CD4-positive, alpha-beta T cell treated with Interleukin-10 for 1 hour (primary cell): ENCODE measurements around the gene ADRA2C.

Source experiments
- DNase-seq: peaks from one replicate; pipeline ENCODE4 v3.0.0-alpha.2; 2020

The ADRA2C gene

DNA sequence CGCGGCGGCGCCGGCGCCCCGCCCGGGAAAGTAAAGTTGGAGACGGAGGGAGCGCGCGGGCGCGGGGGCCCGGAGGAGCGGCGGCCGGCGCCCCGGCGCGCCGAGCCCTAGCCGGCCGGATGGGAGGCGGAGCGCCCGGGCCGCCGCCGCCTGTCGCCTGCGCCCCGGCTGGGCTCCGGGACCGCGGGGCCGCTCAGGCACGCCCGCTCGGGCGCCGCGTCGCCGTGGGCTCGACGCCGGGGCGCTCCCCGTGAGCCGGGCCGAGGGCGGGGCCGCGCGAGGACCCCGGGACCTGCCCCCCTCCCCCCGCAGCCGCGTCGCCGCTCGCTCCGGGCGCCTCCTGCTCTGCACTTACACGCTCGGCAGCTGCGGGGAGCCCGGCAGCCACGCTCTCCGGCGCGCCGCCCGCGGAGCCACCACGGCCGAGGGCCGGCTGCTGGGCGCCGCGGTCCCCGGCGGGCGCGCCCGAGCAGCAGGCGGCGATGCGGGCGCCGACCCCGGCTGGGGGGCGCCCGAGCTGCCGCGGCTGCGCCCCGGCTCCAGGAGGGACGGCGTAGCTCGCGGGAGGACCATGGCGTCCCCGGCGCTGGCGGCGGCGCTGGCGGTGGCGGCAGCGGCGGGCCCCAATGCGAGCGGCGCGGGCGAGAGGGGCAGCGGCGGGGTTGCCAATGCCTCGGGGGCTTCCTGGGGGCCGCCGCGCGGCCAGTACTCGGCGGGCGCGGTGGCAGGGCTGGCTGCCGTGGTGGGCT, at the start of gene ADRA2C:
Gene ADRA2C (plus strand): TSS at position 350 of the 749 bp plus-strand sequence. CDS start 222 bp downstream, at position 572.
- DNase-seq, result no peak

DNA sequence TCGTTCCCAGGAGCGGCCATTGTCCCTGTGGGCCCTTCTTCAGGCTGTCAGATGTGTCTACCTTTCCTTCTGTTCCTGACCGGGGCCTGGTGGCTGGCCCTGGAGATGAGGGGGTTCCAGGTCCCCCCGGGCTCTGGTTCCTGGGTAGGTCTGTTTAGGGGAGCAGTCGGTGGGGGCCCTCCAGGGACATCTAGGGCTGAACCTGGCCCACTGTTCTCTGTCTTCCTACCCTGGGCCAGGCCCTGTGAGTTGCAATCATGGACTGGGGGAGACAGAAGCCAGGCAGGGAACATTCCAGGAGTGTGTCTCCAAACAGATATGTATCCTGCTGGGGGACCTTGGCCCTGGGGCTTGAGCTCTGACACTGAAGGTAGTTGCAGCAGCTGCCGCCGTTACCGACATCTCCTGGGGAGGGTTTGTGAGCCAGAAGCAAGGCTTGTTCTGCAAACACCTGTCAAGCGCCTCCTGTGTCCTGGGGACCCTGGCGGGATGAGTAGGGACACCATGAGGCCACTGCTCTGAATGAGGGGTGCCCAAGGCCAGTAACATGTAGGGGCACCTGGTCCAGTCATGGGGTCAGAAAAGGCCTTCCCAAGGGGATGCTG, 49.5 kb upstream of the ADRA2C start:
- no peak for DNase-seq

DNA sequence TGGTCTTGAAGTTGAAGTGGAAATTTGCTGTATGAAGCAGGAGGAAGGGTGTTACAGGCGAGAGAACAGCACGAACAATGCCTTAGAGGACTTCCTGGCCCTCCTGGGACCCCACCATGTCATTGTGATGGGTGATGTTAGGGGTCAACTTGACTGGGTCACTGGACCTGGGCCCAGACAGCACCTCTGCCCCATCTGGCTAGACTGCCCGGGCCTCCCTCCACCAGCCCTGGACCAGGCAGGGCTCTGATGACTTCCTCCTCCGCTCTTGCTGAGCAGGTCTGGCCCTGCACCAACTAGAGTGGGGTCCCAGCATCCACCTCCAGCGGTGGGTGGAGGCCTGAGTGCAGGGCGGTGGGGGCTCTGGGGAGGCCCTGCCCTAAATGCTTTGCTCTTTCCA, 48.9 kb upstream of the ADRA2C start:
- no peak for DNase-seq

DNA sequence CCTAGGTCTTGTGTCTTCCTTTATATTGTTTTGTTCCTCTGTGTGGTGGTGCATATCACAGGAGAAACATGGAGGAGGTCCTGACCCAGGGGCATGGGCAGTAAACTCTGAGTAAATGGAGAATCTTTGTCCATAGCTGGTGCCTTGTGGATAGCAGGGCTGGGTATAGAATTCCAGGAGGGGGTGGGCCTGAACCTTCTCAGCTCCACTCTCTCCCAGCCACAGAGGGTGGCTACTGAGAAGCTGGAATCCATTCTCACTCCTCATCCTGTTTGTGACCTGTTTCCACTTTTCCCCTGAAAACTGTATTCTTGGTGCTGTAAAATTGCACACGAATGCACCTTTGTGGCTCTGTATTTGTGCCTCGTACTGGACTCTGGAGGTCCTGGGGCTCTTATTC, 47.7 kb upstream of the ADRA2C start:
- DNase-seq, result no peak

DNA sequence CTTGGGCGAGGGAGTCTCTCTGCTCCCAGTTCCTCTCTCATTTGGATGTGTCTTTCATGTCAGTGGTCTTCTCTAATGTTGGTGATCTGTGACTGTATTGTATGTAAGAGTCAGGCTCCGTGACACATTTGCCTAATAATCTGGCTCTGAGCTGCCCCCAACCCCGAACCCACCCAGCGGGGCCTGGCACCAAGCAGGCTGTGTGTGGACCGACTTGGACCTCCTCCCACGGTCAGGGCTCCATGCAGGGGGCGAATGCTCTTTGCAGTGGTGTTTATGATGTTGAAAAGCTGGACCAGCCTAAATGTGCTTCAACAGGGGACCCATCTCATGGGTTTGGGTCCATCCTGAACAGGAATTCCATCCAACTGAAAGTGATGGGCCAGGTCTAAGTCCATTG, 47.0 kb upstream of the ADRA2C start:
- DNase-seq, result no peak

DNA sequence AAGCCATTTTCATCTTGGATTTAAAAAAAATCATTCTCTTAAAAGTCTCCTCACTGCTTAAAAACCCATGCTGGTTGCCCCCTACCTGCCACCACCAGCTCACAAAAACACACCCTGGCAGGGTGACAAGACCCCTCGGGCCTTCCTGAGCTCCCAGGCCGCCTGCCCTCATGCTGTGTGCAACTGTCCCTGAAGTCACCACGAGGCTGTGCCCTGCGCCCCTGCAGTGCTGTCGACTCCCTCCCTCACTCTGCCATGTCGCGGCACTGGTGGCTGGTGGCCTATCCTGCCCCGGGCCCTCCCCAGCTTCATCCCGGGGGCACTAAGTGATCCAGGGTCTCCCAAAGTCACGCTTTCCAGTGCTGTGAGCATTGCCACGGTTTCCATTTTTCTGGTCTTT, 46.3 kb upstream of the ADRA2C start:
- DNase-seq, result no peak

DNA sequence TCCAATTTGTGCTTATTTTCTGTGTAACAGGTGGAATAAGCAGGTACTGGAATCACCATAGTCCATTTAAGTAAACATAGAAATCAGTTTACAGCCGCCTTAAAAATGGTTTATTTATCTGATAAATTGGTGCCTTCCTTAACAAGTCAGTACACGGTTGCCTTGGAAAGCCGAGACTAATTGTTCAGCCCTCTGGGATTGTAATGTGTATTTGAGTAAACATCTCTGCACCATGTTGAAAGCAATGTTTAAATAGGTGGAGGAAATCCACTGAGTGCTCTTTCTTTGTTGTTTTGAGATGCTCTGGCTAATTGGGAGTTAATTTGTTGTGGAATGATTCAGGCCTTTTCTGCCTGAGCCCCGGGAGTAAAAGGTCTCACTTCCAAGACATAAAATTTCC, 45.7 kb upstream of the ADRA2C start:
- DNase-seq, result no peak

DNA sequence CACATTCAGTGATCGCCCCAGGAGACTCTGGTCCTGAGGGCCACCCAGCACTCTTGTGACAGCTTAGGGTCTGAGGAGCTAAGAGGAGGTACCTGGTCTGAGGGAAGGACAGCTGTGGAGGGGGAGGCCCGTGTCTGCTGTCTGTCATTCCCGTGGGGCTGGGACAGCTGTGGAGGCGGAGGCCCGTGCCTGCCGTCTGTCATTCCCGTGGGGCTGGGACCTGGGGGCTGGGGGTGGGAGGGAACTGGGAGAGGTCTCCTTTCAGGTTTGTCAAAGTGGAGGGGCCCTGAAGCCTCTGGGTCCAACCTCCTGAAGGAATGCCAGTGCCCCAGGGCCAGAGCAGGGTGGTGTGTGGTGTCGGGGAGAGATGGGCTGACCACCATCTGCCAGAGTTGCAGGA, 45.0 kb upstream of the ADRA2C start:
- DNase-seq, result no peak

DNA sequence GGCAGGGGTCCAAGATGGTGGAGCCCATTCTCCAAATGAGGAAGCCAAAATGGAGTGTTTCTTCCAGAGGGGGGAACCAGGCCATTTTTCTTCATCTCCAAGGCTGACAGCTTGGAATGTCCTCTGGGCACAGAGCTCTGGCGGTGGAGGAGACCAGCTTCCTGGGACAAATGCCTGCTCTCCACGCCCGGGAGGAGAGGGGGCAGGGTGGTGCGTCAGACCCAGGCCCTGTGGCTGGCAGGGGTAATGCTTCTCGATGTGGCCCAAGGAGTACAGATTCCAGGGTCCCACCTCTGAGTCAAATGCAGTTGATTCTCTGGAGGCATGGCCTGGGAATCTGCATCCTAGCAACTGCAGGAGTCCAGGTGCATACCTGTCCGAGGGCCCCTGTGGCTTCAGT, 44.6 kb upstream of the ADRA2C start:
- DNase-seq, result no peak

DNA sequence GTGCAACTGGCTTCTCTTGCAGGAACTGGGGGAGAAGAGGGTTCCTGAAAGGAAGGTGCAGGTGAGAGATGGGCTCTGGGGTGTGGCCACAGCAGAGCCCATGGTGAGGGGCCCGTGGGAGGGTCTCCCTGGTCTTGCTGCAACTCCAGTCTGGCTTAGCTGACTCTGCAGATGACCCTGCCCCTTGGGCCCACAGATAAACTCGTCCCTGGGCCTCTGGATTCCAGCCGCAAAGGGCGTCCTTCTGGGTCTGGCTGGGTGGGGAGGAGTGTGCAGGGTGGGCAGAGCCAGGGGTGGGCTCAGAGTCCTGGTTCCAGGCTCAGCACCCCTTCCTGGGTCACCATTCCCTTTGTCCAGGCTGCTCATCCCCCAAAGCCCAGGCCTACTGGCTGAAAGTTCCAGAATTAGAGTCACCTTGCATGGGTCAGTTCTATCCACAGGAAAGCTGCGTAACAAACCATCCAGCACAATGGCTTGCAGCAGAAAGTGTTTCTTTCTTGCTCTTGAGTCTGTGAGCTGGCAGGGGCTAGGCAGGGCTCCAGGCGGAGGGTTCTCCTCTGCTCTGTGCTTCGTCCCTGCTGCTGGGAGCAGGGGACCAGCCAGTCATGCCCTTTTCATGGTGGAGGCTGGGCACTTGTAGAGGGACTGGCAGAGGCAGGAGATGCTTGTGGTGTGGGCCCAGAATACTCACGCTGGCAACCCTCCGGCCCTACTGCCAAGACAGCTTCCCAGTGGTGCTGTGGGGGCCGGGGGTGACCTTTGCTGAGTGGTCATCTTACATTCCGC, 43.5 kb upstream of the ADRA2C start:
- no peak for DNase-seq

DNA sequence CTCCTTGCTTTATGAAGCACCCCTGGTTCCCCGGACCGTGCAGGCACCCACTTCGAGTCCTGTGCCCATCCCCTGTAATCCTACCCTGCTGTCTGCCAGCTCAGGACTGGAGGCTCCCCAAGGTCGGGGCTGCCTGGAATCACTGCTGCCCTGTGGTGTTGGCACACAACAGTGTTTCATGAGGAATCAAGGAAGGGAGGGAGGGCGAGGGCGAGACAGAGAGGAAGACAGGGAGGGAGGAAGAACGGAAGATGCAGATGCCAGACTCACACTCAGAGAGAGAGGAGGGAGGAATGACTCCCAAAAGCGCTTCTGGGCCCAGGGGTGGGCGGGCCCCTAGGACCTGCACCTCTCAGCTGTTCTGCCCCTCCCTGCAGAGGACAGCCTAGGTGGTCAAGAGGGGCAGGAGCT, 42.9 kb upstream of the ADRA2C start:
- no peak for DNase-seq

DNA sequence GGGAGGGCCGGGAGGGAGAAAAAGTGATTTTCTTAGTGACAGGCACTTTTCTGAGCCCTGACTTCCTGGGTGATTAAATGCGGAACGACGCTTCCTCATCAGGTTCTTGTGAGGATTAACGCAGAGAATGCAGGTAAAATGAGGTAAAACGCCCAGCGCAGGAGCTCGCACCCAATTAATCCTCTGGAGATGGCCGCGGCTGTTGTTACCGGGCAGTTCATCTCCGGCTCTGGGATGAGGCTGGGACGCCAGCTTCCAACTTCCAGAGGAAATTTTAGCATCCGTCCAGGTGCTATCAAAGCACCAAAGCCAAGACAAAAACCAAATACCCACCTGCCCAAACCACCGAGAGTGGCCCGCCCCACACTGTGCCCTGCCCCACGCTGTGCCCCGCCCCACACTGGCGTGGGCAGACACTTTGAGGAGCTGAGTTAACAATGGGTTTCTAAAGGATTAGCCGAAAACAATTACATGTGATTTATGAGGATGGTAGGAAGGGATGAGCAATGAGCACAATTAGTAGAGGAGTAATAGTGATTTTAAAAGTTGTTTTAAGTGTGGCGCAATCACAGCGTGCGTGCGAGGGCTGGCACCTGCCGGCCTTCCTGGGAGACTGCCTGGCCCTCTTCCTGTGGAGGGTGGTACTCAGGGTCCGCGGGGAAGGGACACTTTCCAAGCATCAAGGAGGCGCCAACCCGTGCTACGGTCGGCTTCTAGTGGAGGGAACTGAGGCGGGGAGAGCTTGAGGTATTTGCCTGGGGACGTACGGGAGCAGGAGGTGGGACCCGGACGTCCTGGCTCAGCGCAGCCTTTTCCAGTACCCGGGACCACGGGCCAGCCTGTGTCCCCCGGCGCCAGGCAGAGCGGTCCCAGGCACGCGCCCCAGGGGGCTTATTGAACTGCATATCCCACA, 41.6 kb upstream of the ADRA2C start:
- no peak for DNase-seq

DNA sequence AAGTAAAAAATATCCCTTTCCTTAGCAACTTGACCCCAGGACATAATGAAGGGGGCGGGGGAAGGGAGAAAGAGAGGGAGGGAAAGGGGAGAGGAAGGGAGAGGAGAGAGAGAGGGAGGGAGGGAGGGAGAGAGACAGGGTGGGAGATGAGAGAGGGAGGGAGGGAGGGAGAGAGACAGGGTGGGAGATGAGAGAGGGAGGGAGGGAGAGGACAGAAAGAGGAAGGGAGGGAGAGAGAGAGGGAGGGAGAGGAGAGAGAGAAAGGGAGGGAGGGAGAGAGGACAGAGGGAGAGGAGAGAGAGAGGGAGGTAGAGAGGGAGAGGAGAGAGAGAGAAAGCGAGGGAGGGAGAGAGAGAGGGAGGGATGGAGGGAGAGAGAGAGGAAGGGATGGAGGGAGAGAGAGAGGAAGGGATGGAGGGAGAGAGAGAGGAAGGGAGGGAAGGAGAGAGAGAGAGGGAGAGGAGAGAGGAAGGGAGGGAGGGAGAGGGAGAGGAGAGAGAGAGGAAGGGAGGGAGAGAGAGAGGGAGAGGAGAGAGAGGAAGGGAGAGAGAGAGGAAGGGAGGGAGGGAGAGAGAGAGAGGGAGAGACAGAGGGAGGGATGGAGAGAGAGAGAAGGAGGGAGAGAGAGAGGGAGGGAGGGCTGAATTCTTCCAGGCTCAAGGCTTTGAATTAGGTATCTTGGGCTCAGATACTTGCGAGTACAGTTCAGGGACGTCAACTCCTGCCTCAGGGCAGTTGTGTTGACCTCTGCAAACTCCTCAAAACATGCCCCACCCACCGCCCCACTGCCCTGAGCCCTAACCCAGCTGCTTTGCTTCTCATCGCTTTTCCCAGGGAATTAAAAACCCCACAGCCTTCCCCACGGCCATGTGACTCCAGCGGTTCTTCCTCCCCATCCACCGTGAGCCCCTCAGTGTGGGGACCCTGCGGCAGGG, 40.0 kb upstream of the ADRA2C start:
- DNase-seq, result no peak

DNA sequence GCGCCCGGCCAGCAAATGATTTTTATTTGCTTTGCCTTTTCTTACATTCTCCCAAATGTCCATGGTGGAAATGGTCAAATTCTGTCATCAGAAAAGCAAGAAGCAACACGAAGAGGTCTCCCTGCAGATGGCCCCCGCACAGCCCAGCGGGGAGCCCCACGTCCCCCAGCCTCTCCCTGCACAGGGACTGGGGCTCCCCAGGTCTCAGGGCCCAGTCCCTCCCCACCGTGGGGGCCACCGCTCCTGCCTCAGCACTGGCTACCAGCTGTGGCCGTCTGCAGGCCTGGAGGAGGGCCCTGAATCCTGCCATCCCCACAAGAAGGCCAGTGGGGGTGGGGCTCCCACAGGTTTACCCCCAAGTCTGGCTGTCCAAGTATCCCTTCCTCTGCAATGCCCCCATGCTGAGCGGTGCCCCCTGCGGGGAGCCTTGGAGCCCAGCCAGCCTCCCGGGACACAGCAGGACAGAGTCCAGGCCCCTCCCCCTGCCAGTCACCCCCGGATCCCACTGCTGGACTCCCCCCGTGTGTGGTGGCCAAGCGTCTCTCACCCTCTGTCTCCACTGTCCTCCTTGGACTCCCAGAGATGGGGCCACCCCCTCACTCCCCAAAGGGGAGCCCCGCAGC, 38.2 kb upstream of the ADRA2C start:
- DNase-seq, result no peak

DNA sequence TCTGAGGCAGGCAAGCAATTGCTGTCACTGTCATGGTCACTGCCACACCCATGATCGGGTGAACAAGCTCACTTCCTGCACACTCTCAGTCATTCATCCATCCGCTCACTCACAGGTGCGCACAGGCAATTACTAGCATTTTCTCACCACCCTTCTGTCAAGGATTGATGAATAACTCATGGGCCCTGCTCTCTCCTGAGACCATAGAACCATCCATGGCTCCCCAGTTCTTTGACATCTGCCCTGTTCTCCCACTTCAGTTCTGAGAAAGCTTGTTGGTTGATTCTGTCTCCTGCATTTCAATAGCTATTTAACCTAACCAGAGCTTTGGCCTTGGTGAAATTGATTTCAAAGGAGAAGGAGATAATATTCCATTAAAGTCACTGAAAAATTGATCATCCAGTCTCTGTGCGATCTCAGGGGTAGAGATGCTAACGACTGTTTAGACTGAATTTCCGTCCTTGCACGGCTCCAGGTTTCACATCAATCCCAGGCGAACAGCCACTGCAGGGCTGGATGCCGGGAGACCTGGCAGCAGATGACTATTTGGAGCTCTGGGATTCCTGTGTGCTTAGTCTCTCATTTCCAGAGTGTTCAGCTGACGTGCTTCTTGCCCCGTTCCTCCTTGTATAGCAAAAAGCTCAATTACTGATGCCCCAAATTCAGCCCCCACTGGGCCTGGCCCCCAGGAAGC, 36.9 kb upstream of the ADRA2C start:
- no peak for DNase-seq

DNA sequence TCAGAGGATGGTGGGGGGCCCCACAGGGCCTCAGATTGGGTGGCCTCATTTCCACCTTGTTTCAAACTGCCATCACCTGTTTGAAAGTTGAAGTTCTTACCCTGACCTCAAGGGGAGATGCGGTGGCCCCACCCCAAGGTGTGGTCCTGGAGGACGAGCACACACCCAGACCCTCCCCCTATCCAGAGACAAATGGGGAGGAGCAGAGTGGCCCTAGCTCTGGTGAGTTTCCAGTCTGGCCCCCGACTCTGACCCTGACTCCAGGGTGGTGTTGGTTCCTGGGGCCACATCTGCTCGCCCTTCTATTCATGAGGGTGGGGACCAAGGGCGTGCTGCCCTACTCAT, 36.3 kb upstream of the ADRA2C start:
- no peak for DNase-seq

DNA sequence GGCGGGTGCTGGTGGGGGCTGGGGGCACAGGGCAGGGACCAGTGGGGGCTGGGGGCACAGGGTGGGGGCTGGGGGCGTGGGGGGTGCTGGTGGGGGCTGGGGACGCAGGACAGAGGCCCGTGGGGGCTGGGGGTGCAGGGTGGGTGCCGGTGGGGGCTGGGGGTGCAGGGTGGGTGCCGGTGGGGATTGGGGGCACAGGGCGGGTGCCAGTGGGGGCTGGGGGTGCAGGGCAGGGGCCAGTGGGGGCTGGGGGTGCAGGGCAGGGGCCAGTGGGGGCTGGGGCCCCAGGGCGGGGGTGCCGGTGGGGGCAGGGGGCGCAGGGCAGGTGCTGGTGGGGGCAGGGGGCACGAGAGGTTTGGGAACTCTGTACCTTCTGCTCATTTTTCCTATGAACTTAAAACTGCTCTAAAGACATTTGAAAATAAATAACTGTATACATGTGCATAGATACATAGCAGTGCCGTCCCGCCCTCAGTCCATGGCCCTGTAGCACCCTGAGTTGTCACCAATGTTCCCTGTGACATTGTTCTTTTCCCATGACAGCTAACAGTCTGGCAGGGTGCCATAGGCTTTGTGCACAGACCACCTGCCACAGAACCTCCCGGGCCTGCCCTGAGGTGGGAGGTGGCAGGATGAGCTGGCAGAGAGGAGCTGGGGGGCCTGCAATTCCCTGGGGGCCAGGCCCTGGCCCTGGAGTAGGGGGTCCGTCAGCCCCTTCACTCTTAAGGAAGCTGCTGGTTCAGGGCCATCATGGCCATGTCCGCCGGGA, 35.6 kb upstream of the ADRA2C start:
- no peak for DNase-seq

DNA sequence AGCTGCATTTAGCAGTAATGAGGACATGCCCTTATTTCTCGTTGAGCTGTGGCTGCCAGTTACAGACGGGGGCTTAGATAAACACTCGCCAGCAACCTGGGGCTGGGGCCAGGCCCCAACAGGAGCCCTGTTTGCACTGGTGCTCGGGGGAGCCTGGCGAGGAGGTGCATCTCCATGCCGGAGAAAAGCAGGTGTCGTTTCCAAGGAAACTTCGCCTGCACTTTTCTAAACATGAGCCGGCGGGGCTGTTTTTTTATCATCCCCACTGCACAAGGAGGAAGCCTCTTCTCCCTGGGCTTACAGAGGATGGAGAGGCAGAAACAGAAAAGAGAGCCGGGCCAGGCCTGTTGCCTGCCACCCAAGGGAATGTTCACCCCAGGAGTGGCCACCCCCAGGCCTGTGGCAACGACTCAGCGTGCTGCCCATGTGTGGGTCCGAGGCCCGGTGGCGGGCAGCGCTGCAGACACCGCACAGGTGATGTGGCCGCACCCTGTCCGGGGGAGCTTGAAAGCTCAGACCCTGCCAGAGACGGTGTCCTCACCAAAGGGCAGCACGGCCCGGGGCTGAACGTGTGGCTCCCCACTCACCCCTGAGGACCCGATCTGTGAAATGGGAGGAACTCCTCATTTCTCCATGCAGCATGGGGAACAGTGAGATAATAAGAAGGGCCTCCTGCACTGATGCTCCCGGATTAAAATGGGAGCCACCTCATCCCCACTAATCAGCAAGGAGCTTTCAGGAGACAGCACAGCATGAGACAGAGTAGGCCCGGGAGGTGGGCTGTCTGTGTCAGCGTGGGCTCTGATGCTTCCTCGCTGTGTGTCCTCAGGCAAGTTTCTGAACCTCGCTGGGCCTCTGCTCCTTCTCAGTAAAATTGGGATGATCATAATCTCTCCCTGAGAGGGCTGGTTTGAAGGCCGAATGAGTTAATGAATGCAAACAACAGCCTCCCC, 33.8 kb upstream of the ADRA2C start:
- no peak for DNase-seq

DNA sequence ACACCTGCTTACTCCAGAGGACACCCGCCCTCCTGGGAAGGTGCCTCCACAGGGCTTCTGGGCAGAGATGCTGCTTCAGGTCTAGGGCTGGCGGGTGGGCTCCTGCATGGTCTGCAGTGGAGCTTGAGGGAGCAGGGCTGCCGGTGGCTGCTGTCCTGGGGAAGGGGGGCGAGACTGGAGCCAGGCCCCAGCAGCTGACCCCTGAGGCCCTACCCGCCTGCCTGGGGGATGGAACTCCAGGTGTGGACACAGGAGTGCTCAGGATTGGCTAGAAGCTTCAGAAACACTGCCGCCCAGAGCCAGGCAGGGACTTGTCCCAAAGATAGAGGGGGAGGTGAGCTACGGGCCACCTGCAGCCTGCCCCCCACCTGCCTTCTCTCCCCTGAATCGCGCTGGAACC, 33.0 kb upstream of the ADRA2C start:
- no peak for DNase-seq
